Activated CD4-positive, alpha-beta T cell treated with anti-CD3 and anti-CD28 coated beads, Interleukin-2, amount 50 U/mL, for 4 hours (primary cell): ENCODE measurements around the gene TMEM151A.
"Not testable (repeated sequence)": the region's sequence is repeated elsewhere in the genome, so short reads cannot be mapped to it uniquely, and the experiment has no call there.

Experiments used
- DNase-seq, 2 experiments: peaks; one replicate each; pipeline ENCODE4 v3.0.0-alpha.2; 2020

TMEM151A gene

DNA sequence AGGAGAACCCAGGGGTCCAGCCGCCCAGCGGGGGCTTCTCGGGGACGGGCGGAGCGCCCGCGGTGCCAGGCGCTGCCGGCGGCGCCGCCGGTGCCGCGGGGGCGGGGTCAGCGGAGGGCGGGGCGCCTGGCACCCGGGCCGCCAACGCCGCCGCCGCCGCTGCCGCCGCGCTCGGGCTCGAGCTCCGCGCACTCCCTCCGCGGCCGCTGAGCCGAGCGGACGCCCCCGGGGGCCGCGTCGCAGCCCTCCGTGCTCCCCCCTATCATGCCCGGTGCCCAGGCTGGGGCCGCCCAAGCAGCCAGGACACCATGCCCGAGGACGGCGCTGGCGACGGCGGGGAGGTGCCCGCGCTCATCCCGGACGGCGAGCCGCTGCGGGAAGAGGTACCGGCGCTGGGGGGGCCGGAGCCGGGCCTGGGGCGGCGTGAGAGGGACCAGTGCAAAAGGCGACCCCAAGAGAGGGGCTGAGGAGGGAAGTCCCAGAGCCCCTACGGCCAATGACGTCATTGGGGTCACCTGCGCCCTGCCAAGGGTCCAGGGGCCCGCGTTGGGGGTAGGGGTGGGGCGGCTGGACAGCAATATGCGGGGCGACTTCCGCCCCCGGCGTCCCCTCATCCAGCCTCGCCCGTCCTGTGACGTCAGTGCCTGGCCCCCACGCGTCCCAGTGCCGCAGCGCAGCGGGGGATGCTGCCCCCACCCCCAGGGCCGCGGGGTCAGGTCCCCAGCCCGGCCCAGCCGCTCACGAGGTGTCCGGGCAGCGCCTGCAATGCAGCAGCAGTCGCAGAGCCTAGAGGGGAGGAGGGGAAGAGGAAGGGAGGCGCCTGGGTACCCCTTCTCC lies at the start of gene TMEM151A:
Gene TMEM151A, plus strand, starts transcription at position 189 of the 837 bp plus-strand sequence. Its CDS starts 120 bp downstream, at position 309.
- DNase-seq = peak in 1 of 2 experiments; percentile 13

DNA sequence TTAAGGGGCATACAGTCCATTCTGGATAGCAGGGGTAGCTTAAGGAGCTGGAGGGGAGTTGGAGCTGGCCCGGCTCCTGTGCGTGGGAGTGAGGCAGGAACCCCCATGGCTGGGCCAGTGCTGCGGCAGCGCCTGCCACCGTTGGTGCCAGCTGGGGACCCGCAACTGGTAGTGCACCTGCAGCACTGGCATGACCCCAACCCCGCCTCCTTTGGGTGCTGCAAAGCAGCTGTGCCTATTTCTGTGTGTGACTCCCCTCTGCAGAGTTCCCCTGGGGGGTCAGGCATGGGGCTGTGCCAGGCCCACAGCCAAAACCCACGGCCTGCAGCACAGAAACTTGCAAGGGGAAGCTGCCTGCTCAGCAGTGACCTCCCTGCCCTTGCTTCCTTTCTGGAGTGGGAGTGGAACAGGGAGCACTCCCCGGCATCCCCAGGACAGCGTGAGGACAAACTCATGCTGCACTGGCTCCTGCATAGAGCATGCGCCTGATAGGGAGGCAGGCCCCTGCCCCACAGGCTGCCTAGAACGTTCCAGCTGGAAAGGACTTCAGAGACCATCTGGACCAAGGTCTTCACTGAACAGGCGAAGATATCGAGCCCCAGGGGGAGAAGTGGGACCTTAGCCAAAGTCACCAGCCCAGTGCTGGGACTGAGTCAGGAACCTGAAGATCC lies 49.5 kb upstream of the TMEM151A start:
- DNase-seq = no peak

DNA sequence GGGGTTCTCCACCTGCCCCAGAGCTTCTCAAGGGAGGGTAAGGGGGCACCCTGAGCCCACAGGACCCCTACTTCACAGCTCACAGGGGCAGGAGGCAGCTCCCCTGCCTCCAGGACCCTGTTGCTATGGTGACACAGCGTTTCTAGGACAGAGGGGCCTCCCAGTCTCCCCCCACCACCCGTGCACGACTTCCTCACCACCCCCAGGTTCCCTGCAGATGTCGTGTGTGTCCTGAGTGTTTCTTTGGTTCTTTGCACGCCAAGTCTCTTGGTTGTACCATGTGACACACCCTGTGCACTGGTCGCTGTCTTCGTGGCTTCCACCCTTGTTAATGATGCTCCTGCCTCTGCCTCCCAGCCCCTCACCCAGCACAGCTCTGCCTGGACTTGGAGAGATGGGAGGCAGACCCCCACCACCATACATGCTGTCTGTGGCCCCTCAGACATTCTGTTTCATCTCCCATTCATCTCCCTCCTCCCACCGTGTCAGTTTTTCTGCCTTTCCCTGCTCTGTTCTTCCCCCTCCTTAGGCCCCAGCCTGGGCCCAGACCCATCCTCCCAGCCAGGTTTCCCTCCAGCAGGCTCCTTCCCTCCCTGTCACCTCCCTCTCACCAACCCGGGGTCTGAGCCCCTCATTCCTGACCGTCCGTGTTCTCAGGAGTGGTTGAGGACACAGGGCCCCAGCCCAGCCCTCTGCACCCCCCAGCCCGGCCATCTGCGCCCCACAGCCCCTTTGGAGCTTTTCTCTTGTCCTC lies 47.7 kb upstream of the TMEM151A start:
- no peak for DNase-seq

- no peak for DNase-seq
Measured at GRCh38 chr11:66247295-66247694, 44.4 kb upstream of the TMEM151A start.

- no peak for DNase-seq
Measured at GRCh38 chr11:66247801-66248200, 43.9 kb upstream of the TMEM151A start.

- no peak for DNase-seq
Measured at GRCh38 chr11:66248903-66249302, 42.8 kb upstream of the TMEM151A start.

DNA sequence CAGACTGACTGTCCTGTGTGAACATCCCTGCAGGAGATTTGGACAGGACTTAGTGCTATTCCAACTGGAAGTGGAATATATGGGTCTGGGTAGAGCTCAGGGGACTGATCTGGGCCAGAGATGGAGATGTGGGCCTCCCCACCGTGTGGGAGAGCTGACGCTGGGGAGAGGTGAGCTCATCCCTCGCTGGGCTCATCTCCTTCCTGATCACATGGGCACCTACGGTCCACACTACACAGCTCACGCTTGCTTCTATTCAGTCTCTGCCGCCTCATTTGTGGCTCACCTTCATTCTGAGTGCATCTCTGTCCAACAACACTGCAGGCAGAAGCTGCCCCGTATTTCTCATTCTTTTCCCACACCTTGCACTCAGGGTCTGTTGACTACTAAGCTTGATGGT lies 39.9 kb upstream of the TMEM151A start:
- DNase-seq = no peak

DNA sequence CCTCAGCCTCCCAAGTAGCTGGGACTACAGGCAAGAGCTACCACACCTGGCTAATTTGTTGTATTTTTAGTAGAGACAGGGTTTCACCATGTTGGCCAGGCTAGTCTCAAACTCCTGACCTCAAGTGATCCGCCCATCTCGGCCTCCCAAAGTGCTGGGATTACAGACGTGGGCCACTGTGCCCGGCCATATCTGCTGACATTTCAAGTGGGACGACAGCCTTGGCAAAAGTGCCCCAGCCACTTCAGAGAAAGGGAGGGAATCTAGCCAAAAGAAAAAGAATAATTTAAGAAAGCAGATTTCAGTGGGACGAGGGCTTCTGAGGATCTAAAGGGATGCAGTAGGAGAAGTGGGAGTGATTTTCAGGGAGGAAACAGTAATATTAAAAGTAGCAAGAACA lies 38.6 kb upstream of the TMEM151A start:
- not testable (repeated sequence) for DNase-seq

DNA sequence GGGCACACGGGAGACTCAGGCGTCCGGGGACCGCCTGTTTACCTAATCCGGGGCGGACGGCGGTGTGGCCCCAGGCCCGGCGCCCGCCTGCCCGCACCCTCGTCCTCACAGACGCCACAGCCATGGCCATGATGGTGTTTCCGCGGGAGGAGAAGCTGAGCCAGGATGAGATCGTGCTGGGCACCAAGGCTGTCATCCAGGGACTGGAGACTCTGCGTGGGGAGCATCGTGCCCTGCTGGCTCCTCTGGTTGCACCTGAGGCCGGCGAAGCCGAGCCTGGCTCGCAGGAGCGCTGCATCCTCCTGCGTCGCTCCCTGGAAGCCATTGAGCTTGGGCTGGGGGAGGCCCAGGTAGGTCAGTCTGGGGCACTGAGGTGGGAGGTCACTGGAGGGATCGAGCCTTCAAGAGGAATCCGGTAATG lies 33.2 kb upstream of the TMEM151A start:
- no peak for DNase-seq

DNA sequence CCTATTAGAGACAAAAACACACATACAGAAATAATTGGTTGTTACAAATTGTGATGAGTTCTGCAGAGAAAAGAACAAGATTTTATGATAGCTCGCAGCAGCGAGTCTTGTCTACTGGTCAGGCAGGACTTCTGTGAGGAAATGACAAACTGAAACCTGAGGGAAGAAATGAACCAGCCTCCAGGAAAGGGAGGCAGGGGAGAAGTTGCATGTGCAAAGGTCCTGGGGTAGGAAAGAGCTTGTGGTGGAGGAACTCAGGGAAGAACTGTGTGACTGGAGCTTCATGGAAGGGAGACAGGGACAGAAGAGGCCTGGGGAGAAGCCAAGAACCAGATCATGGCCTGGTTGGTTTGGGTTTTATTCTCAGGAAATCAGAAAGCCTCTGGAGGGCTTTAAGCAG lies 32.5 kb upstream of the TMEM151A start:
- DNase-seq = no peak

- no peak for DNase-seq
Measured at GRCh38 chr11:66259956-66260355, 31.7 kb upstream of the TMEM151A start.

- DNase-seq = no peak
Measured at GRCh38 chr11:66261578-66261977, 30.1 kb upstream of the TMEM151A start.

- DNase-seq = no peak
Measured at GRCh38 chr11:66262191-66262590, 29.5 kb upstream of the TMEM151A start.

DNA sequence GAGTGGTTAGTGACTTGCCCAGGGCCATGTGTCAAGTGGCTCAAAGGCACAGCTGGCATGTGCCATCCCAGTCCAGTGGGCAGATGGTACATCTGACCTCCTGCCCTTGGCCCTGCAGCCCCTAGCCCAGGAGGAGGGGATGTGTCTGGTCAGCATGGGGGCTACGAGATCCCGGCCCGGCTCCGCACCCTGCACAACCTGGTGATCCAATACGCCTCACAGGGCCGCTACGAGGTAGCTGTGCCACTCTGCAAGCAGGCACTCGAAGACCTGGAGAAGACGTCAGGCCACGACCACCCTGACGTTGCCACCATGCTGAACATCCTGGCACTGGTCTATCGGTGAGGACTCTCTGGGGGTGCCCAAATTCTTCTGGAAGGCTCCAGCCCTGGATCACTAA lies 29.0 kb upstream of the TMEM151A start:
- DNase-seq = no peak

GRCh38 chr11:66263231-66263630 lies 28.5 kb upstream of the TMEM151A start:
- DNase-seq = no peak

GRCh38 chr11:66263785-66264184 lies 27.9 kb upstream of the TMEM151A start:
- no peak for DNase-seq

DNA sequence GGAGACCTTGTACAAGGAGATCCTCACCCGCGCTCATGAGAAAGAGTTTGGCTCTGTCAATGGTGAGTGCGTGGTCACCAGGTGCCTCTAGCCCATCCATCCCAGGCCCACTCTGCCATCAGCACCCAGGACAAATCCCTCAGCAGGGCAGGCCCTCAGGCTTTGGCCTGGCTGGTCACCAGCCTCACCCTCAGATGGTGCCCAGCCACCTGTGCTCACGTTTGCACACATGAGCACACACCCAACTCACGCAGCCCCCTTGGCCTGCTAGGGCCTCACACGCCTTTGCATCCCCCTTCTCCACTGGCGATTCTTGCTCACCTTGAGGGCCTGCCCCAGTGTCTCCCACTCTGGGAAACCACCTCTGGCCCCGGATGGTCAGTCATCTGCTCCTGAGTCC lies 27.3 kb upstream of the TMEM151A start:
- no peak for DNase-seq

- DNase-seq = peak in 1 of 2 experiments; percentile 18
Measured at GRCh38 chr11:66264914-66265313, 26.8 kb upstream of the TMEM151A start.

DNA sequence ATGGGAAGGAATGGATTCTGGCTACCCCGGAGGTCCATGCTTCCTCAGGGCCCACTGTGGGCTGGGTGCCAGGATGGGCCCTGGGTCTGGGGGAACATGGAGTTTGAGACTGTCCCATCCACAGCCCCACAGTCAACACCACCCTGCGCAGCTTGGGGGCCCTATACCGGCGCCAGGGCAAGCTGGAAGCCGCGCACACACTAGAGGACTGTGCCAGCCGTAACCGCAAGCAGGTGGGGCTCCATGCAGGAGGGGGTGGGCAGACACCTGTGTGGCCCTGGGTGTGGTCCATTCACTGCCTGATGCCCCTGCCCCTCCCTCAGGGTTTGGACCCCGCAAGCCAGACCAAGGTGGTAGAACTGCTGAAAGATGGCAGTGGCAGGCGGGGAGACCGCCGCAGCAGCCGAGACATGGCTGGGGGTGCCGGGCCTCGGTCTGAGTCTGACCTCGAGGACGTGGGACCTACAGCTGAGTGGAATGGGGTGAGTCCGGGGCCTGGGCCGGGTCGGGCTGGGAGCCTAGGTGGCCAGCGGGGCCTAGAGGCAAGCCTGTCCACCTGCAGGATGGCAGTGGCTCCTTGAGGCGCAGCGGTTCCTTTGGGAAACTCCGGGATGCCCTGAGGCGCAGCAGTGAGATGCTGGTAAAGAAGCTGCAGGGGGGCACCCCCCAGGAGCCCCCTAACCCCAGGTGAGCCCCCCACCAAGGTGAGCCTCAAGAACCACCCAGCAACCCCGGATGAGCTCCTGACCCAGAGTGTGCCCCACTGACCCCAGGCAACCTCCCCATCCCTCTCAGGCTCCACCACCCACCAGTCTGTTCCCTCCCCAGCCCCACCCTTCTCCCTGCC lies 25.9 kb upstream of the TMEM151A start:
- DNase-seq = no peak

GRCh38 chr11:66266378-66267038 lies 25.2 kb upstream of the TMEM151A start:
- DNase-seq = no peak

DNA sequence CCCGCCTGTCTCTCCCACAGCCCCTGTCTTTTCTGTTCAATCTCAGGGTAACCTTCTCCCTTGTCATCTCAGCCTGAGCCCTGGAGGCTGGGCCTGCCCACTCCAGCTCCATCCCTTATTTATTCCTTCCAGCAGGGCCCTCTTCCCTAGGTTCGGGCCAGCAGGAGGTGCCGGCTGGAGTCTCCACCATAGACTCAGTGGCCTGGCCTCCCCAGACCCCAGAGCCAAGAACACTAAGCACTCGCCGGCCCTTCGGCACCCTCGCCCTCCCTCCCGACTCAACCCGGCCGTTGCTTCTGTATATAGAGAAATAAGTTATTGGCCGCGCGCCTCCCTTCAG lies 24.7 kb upstream of the TMEM151A start:
- DNase-seq = no peak
